Effector memory CD8-positive, alpha-beta T cell (primary cell): ENCODE data around the gene UHRF1.

Source experiments
- ATAC-seq: fragments of 150-1000 bp; cut with Tn5 transposase; replicated peaks from 2 replicates; pipeline ENCODE4 v1.10.0; 2021; ENCODE audit warnings: mild to moderate bottlenecking, moderate library complexity
- DNase-seq, 3 experiments: peaks; one replicate each; pipeline ENCODE4 v3.0.0; 2021
- H3K27ac Mint-ChIP-seq, 2 donors: one replicate each; pipeline ENCODE4 v1.8.0; 2022; ENCODE audit warnings: mild to moderate bottlenecking in 2 of 2, mixed read lengths in 2 of 2, moderate library complexity in 2 of 2
- H3K27me3 Mint-ChIP-seq, 2 donors: one replicate each; pipeline ENCODE4 v1.8.0; 2022; ENCODE audit warnings: mixed read lengths in 2 of 2
- H3K36me3 Mint-ChIP-seq: one replicate; pipeline ENCODE4 v1.8.0; 2022; ENCODE audit warnings: mild to moderate bottlenecking, moderate library complexity, mixed read lengths; ENCODE audit not compliant: insufficient read depth
- H3K4me1 Mint-ChIP-seq, 2 donors: one replicate each; pipeline ENCODE4 v1.8.0; 2022; ENCODE audit warnings: low read depth in 2 of 2, mixed read lengths in 2 of 2
- H3K4me3 Mint-ChIP-seq, 2 donors: one replicate each; pipeline ENCODE4 v1.8.0; 2022; ENCODE audit warnings: mild to moderate bottlenecking in 2 of 2, mixed read lengths in 2 of 2, moderate library complexity in 2 of 2
- H3K9me3 Mint-ChIP-seq, 2 donors: one replicate each; pipeline ENCODE4 v1.8.0; 2022; ENCODE audit warnings: mixed read lengths in 2 of 2

UHRF1 gene

DNA sequence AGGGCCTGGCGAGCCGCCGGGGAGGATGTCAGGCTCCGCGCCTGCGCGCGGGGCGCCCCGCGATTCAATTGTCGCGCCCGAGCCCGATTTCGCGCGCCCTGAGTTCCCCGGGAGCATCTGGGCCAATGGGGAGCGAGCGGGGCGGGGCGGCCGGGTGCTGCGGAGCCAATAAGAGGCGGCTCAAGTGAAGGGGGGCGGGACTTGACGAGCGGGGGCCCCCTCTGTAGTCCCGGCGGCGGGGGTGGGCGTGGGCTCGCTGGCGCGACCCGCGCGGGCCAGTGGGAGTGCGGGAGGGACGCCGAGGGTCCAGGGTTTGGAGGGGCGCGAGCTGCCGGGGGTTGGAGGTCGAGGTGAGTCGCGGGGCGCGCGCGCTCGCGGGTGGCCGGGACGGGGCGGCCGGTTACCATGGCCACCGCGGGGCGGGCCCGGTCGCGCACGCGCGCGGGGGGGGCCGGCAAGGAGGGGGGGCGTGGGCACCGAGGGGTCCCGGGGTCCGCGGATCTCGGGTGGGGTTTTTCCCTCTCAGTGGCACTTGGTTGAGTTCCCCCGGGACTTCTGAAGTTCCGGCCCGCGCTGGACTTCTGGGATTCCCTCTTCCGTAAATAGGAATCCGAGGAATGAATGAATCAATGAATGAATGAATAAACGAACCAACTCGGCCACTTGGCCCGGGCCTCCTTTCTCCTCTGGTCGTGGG lies 744 bp downstream of the UHRF1 start:
- Mint-ChIP-seq H3K4me3 (peak overlapping the region; percentile 78 to 97), H3K4me1 (peaks cover 41 to 53% of the 10 kb centered on the region in 2 donors), H3K36me3 (peaks cover 30% of the 10 kb centered on the region), H3K27ac (peak overlapping the region; percentile 79 to 96), H3K9me3 (no peaks in the 10 kb centered on the region), H3K27me3 (no peaks in the 10 kb centered on the region)
- peak; percentile 91 to 93 (median 91) for DNase-seq
- peak; percentile 81 for ATAC-seq

DNA sequence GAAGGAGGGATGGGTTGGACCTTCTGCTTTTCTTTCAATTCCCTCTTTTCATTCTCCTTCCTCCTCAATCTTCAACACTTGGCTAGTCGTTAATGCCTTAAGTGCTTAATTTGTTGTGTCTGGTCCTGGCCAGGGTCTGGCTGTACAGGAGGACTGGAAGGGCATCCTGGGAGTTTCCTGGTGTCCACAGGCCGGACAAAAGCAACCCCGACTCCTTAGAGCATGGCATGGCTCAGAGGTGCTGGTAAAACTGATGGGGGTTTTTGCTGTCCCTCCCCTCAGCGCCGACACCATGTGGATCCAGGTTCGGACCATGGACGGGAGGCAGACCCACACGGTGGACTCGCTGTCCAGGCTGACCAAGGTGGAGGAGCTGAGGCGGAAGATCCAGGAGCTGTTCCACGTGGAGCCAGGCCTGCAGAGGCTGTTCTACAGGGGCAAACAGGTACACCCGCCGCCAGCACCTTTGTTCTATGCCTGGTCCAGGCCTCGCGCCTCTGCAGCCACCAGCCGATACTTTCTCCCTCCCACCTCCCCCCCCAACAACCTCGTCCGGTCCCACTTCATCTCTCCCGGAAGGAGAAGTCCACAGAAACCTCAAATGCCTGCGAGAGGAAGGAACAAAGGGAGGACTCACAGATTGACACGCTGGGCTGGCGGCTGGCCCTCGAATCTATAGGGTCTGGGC lies 1.4 kb downstream of the UHRF1 start:
- peak overlapping the region; percentile 78 to 97 for H3K4me3 Mint-ChIP-seq
- H3K27ac Mint-ChIP-seq = peak overlapping the region; percentile 79 to 96
- H3K9me3 Mint-ChIP-seq = no peaks in the 10 kb centered on the region
- H3K4me1 Mint-ChIP-seq = peaks cover 46 to 58% of the 10 kb centered on the region in 2 donors
- no peak for ATAC-seq
- no peak for DNase-seq
- peaks cover 32% of the 10 kb centered on the region for H3K36me3 Mint-ChIP-seq
- H3K27me3 Mint-ChIP-seq = no peaks in the 10 kb centered on the region

DNA sequence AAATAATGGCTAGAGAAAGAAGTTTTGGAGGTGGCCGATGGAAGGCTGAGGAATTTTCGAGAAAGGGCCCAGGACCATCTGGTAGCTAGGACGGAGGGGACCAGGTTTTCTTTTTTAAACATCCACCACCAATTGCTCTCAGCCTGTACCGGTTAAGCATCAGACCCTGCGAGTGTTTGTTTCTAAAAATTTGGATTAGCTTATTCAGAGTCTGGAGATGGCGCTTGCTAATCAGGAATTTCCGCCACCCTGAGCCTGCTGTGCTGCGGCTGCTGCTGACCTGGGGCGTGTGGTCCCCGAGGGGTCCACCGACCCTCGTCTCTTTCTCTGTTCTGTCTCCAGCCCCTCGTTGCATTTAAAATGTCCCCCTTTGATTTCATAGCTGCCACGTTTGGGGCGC lies 2.0 kb downstream of the UHRF1 start:
- ATAC-seq (no peak), DNase-seq (no peak)
- Mint-ChIP-seq H3K27ac (peak overlapping the region; percentile 79 to 96), H3K4me1 (peaks cover 49 to 58% of the 10 kb centered on the region in 2 donors), H3K36me3 (peaks cover 38% of the 10 kb centered on the region), H3K27me3 (no peaks in the 10 kb centered on the region), H3K9me3 (no peaks in the 10 kb centered on the region), H3K4me3 (peak overlapping the region; percentile 78 to 97)

DNA sequence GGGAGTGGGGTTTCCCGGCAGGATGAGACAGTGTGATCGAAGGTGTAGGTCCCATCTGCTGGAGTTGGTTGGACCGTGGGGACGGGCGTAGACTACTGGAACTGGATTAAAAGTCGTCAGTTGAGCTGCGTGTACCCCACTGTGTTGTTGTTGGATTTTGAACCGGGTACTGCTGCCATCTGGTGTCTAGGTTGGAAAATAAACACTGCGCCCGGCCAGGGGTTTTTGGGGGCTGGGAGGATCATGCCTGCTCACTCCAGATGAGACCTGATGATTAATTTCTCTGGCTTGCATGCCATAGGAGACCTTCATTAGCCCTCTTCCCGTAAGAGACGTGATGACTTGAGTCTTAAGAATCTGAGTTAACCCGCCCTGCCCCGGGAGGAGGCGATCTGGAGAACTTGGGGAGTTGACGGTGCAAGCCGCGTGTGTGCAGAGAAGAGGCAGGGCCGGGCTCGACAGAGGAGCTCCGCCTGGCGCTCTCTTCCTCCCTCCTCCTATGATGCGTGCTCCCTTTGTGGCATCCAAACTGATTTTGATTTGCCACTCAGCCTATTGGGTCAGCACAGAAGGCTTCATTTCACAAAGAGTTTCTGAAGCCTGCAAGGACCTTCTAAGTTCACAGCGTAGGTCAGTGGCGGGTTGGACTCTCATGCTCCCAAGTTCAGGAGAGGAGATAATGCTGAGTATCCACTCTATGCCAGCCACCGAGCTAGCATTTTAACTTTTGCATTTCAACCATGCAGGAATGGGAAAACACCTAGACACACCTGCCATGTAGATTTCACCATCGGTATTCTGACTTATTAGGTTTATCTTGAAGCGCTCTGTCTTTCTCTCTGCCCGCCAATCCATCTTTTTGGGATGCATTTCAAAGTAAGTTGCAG lies 2.7 kb downstream of the UHRF1 start:
- peak overlapping the region; percentile 96 for H3K27ac Mint-ChIP-seq
- peaks cover 52 to 62% of the 10 kb centered on the region in 2 donors for H3K4me1 Mint-ChIP-seq
- peaks cover 45% of the 10 kb centered on the region for H3K36me3 Mint-ChIP-seq
- peak overlapping the region; percentile 91 to 97 for H3K4me3 Mint-ChIP-seq
- ATAC-seq = peak; percentile 25
- DNase-seq = peak; percentile 58 to 74 (median 61)
- no peaks in the 10 kb centered on the region for H3K27me3 Mint-ChIP-seq
- H3K9me3 Mint-ChIP-seq = no peaks in the 10 kb centered on the region

DNA sequence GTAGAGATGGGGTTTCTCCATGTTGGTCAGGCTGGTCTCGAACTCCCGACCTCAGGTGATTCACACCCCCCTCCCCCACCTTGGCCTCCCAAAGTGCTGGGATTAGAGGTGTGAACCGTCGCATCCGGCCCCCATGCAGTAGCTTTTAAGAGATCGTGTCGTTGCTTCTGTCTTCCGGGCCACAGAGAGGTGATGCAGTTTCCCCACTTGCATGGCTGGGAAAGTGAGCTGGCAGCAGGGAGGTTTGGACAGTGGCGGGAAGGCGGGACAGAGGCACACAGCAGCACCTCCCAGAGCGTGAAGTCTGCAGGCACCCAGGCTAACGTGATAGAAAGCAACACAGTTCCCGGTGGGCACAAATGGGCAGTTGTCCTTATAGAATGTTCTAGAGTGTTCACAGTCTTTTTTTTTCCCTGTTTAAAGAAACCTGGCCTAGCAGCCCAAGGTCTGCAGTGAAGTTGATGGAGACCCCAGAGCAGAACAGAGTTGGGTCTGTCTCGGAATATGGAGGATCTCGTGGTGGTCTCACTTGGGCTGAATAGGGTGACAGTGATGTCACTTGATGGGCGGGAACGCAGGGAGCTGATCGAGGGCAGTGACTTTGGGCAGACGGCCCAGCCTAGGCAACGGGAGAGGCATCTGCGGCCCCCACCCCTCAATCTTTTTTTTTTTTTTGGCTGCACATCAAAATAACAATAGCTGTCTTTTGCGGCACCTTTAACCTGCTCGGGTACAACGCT lies 4.9 kb downstream of the UHRF1 start:
- ATAC-seq (no peak), DNase-seq (peak; percentile 27 to 51 (median 27))
- no peaks in the 10 kb centered on the region for H3K9me3 Mint-ChIP-seq
- peaks cover 38% of the 10 kb centered on the region for H3K36me3 Mint-ChIP-seq
- H3K4me1 Mint-ChIP-seq = peaks cover 44 to 53% of the 10 kb centered on the region in 2 donors
- H3K4me3 Mint-ChIP-seq = peak overlapping the region; percentile 91 to 97
- no peaks in the 10 kb centered on the region for H3K27me3 Mint-ChIP-seq
- peak overlapping the region; percentile 96 for H3K27ac Mint-ChIP-seq

DNA sequence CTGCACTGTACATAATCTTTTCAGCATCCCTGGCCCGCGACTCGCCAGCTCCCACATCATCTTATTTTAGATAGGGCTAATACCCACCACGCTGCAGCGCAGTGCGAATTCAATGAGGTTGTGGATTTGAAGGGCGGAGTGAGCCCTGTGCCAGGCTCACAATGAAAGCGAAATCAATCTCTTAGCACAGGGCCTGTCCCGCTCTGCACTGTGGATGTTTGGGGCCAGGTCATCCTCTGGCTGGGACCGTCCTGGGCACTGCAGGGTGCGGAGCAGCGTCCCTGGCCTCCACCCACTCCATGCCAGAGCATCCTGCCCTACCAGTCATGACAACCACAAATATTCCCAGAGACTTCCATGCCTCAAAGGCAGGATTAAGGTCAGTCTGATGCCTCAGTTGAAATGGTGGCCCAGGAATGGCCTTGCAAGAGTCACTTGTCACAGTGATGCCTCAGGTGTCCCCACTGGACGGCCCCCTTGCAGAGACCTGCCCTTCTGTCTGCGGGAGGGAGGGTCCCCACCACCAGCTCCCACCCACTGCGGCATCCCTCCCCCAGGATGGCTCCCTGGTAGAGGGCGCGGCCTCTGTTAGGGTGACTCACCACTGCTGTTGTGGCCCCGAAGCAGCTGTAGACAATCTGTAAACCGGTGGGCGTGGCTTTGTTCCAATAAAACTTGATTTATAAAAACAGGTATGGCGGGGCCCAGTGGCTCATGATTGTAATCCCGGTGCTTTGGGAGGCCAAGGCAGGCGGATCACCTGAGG lies 5.6 kb downstream of the UHRF1 start:
- H3K4me3 Mint-ChIP-seq = peak overlapping the region; percentile 91 to 97
- peaks cover 38% of the 10 kb centered on the region for H3K36me3 Mint-ChIP-seq
- H3K4me1 Mint-ChIP-seq = peaks cover 44 to 53% of the 10 kb centered on the region in 2 donors

DNA sequence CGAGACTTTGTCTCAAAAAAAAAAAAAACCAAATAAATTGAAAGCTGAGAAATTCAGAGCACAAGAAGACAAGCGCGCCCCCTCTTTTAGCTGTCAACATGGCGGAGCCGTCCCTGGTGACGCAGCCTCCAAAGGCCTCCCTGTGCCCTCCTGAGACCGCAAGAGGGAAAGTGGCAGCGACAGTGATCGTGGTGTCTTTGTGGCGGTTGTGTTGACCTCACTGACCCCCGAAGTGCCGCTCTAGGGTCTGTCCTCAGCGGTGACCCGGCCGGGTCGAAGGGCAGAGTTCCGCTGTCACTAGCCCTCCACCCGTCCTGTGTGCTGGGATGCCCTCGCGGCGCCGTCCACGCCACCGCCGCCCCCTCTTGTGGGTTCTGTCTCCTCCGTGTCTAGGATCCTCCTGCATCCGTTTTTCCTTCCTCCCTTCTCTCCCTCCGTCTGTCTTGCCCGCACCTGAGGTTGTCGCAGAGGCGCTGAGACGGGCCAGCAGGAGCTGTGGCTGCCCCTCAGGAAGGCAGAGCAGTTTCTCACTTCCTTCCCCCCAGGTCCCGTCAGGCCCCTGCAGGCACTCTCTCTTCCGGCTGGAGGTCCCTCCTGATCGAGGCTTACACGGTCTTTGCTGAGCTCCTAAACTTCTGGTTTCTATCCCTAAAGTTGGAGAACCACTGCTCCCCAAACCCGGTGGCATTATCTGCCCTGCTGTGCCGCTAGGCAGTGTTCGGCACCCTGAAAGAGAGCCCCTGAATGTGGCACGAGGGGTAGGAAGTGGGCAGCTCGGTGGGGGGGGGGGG lies 7.2 kb downstream of the UHRF1 start:
- H3K36me3 Mint-ChIP-seq = peaks cover 39% of the 10 kb centered on the region

More for the DNA sequence above, 5.6 kb downstream of the UHRF1 start:
- Mint-ChIP-seq H3K27ac (peak overlapping the region; percentile 96), H3K27me3 (no peaks in the 10 kb centered on the region), H3K9me3 (no peaks in the 10 kb centered on the region)
- DNase-seq (peak; percentile 62 to 72 (median 70)), ATAC-seq (peak; percentile 72)

DNA sequence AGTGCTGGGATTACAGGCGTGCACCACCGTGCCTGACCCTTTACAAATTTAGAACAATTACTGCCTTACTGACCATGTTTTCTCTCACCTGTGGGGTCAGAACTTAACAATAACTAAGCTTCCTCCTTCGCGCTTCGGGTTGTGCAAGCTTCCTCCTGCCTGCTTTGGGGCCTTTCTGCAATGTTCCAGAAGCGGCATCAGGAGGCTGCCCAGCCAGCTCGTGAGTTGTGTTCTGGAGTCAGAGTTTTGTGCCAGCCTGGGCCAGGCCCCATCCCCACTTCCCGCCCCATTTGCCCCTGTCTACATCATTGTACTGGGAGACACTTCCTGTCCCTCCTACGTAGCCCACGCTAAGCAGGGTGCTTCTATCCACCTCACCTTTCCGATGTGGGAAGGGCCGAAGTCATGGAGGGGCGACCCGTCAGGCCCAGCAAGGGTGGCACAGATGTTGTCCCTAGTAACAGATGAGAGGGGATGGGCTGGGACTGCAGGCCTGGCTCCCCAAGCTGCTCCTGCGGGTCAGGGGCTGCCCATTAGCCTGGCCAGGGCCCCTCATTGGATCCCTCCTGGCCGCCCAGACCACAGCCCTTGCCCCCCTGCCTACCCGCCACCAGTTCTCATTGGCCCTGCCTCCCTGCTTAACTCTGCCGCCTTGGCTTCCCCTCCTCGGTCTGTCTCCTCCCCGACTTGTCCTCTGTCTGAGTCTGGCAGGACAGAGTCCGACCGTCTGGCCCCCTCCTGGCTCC lies 13.4 kb downstream of the UHRF1 start:
- ATAC-seq (no peak), DNase-seq (no peak)
- H3K4me3 Mint-ChIP-seq = no peak overlapping the region
- peaks cover 3% of the 10 kb centered on the region for H3K36me3 Mint-ChIP-seq
- no peaks in the 10 kb centered on the region for H3K27me3 Mint-ChIP-seq
- peaks cover 0 to 2% of the 10 kb centered on the region in 2 donors for H3K4me1 Mint-ChIP-seq
- H3K27ac Mint-ChIP-seq = peak overlapping the region; percentile 29 to 84
- no peaks in the 10 kb centered on the region for H3K9me3 Mint-ChIP-seq

More for the DNA sequence above, 7.2 kb downstream of the UHRF1 start:
- Mint-ChIP-seq H3K27ac (peak overlapping the region; percentile 96), H3K4me3 (peak overlapping the region; percentile 91 to 97), H3K4me1 (peaks cover 37 to 42% of the 10 kb centered on the region in 2 donors), H3K9me3 (no peaks in the 10 kb centered on the region), H3K27me3 (no peaks in the 10 kb centered on the region)
- peak; percentile 35 for ATAC-seq
- peak; percentile 18 to 48 (median 36) for DNase-seq

DNA sequence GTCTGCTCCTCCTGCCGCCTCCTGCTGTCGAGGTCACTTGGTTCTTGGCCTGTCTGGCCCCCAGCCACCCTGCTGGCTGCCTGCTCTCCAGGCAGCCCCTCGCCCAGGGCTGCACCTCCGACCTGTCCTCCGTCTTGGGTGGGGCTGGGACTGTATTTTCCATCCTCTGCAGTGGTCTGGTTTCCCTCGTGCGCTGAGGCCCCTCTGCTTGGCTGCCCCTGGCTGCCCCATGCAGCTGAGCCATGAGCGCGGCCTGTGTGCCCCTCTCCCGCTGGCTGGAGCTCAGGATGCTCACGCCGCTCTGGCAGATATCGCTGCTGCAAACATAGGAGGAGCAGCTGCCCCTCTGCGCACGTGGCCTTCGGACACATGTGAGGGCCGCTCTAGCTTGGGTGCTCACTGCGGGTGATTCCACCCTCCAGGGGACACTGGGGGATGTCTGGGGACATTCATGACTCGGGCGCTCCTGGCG lies 14.0 kb downstream of the UHRF1 start:
- no peak overlapping the region for H3K4me3 Mint-ChIP-seq
- no peaks in the 10 kb centered on the region for H3K9me3 Mint-ChIP-seq
- H3K27ac Mint-ChIP-seq = peak overlapping the region in 1 of 2 donors; percentile 84
- H3K27me3 Mint-ChIP-seq = no peaks in the 10 kb centered on the region
- ATAC-seq (no peak), DNase-seq (no peak)
- H3K4me1 Mint-ChIP-seq = peaks cover 0 to 2% of the 10 kb centered on the region in 2 donors
- H3K36me3 Mint-ChIP-seq = peaks cover 3% of the 10 kb centered on the region

DNA sequence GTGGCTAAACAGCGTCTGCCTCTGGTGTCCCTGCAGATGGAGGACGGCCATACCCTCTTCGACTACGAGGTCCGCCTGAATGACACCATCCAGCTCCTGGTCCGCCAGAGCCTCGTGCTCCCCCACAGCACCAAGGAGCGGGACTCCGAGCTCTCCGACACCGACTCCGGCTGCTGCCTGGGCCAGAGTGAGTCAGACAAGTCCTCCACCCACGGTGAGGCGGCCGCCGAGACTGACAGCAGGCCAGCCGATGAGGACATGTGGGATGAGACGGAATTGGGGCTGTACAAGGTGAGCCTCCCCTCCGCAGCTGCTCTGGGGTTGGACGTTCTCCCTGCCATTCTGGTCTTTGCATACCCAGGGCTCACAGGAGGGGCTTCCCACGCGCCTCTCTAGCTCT lies 19.9 kb downstream of the UHRF1 start:
- no peaks in the 10 kb centered on the region for H3K27me3 Mint-ChIP-seq
- H3K9me3 Mint-ChIP-seq = no peaks in the 10 kb centered on the region
- no peaks in the 10 kb centered on the region for H3K36me3 Mint-ChIP-seq
- ATAC-seq = no peak
- H3K4me1 Mint-ChIP-seq = peaks cover 0 to 2% of the 10 kb centered on the region in 2 donors
- no peak overlapping the region for H3K27ac Mint-ChIP-seq
- no peak for DNase-seq
- H3K4me3 Mint-ChIP-seq = no peak overlapping the region

DNA sequence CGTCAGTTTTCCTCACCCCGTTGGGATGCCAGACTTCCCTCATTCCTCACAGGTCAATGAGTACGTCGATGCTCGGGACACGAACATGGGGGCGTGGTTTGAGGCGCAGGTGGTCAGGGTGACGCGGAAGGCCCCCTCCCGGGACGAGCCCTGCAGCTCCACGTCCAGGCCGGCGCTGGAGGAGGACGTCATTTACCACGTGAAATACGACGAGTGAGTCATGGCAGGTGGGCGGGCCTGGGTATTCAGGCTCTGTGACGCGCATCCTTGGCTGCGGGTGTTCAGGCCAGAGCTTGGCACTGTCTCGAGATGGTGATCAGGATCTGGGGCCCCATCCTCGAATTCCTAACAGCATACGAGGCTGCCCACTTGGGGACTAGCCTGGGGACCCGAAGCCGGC lies 21.4 kb downstream of the UHRF1 start:
- Mint-ChIP-seq H3K27me3 (no peaks in the 10 kb centered on the region), H3K4me1 (no peaks in the 10 kb centered on the region)
- no peak for ATAC-seq

More for the DNA sequence above, 21.4 kb downstream of the UHRF1 start:
- H3K36me3 Mint-ChIP-seq = no peaks in the 10 kb centered on the region
- H3K4me3 Mint-ChIP-seq = no peak overlapping the region
- no peak overlapping the region for H3K27ac Mint-ChIP-seq
- no peaks in the 10 kb centered on the region for H3K9me3 Mint-ChIP-seq
- DNase-seq = no peak
